Transverse colon (tissue), 4 donors: ENCODE results near the gene SMARCA2. TPM values are rescaled to one million over a fixed set of nuclear protein-coding genes. Genes with fewer than 3 reads are reported as not detected.

Experiments
- DNase-seq: peaks from one replicate; pipeline ENCODE4 v3.0.0-alpha.2; 2019
- H3K27ac ChIP-seq, 4 donors: fragments of 200-600 bp; sonication (generic); 2 replicates each; pipeline ENCODE4 v1.5.1; 2016 to 2018; ENCODE audit warnings: inconsistent platforms in 4 of 4
- H3K27me3 ChIP-seq: fragments of 200-600 bp; sonication (generic); 2 replicates; pipeline ENCODE4 v1.5.1; 2017; ENCODE audit warnings: inconsistent platforms
- H3K36me3 ChIP-seq, 4 donors: fragments of 200-600 bp; sonication (generic); 2 replicates each; pipeline ENCODE4 v1.5.1; 2017 to 2019; ENCODE audit warnings: inconsistent platforms in 4 of 4
- H3K4me1 ChIP-seq, 4 donors: fragments of 200-600 bp; sonication (generic); 2 replicates each; pipeline ENCODE4 v1.5.1; 2017 to 2020; ENCODE audit warnings: inconsistent platforms in 4 of 4
- H3K4me3 ChIP-seq, 4 donors: fragments of 200-600 bp; sonication (generic); 1 replicate in 1 of 4; 2 replicates in 3 of 4; pipeline versions ENCODE4 v1.5.1 to v1.6.1; 2017 to 2019; ENCODE audit warnings: inconsistent platforms in 4 of 4
- H3K9me3 ChIP-seq, 2 donors: fragments of 200-600 bp; sonication (generic); 2 replicates each; pipeline ENCODE4 v1.5.1; 2017 to 2019; ENCODE audit warnings: inconsistent platforms in 2 of 2
- CTCF ChIP-seq, 5 experiments: fragments of 200-600 bp in 3 of 5; fragments of 450-650 bp in 2 of 5; sonication (generic) in 3 of 5; IDR thresholded peaks; 1 replicate in 2 of 5; 2 replicates in 3 of 5; pipeline ENCODE4 v1.5.1; 2016 to 2017; ENCODE audit warnings: antibody characterized with exemption in 5 of 5, inconsistent platforms in 3 of 5, mild to moderate bottlenecking in 2 of 5, moderate library complexity in 1 of 5
- EP300 ChIP-seq: sonication (generic); formaldehyde crosslinking; IDR thresholded peaks from one replicate; pipeline ENCODE4 v1.6.1; 2017; ENCODE audit warnings: antibody characterized with exemption, low read depth
- POLR2A ChIP-seq: fragments of 450-650 bp; IDR thresholded peaks from one replicate; pipeline ENCODE4 v1.6.1; 2016; ENCODE audit warnings: antibody characterized with exemption, mild to moderate bottlenecking, moderate library complexity
- POLR2AphosphoS5 ChIP-seq, 3 donors: sonication (generic); formaldehyde crosslinking; IDR thresholded peaks; one replicate each; pipeline ENCODE4 v1.6.1; 2016; ENCODE audit warnings: antibody characterized with exemption in 3 of 3
- WGBS, 2 donors: methylation state at CpG; one replicate each; pipeline ENCODE4 v1.1.5; 2018; ENCODE audit warnings: low coverage in 1 of 2; 5-methylcytosine and 5-hydroxymethylcytosine counted together
- in situ Hi-C, 4 donors: fragments of 200-750 bp; cut with MboI; loops; one replicate each; pipeline versions ENCODE4 v1.15.0 to v1.15.1; 2017; ENCODE audit warnings: low sequenced_read_pairs in 3 of 4, low pct_ligation_motif_present in 1 of 4, low pct_unique_long_range_greater_than_20kb in 1 of 4
- intact Hi-C: fragments of 100-400 bp; cut with DNase I; formaldehyde crosslinking; loops from one replicate; pipeline ENCODE4 v1.15.1; 2023; ENCODE audit warnings: low total_unique reads
- total RNA-seq, 4 donors: library from RNA; depleted of rRNA; stranded (reverse); fragments of >200 nt; gene quantifications; one replicate each; pipeline ENCODE4 v1.1.0, GENCODE V29; 2016

The SMARCA2 gene
- total RNA-seq, 4 donors from 2014 or later = 74.8 to 110 (median 92.4) TPM

GRCh38 chr9:2096376-2096970, 81.3 kb downstream of the SMARCA2 start:
- in situ Hi-C loops = loop anchor here in 3 of 4 donors (25.0 kb wide), 2 partner anchors 159 to 384 kb away; no protein-coding TSS in a partner anchor

GRCh38 chr9:2106666-2107065, 91.5 kb downstream of the SMARCA2 start:
- peaks cover 0 to 48% (median 15%) of the 10 kb centered on the region in 4 donors for H3K36me3 ChIP-seq
- in situ Hi-C loops (no loop called here), intact Hi-C loops (no loop called here)
- WGBS, 2 donors = 87 to 88% methylated on average over 1 of the region's 1 CpG
- no peaks in the 10 kb centered on the region for H3K4me1 ChIP-seq
- H3K27me3 ChIP-seq = no peaks in the 10 kb centered on the region
- no peak for TF ChIP-seq POLR2A
- H3K27ac ChIP-seq = no peak overlapping the region
- H3K4me3 ChIP-seq = no peak overlapping the region
- no peak for DNase-seq
- no peaks in the 10 kb centered on the region for H3K9me3 ChIP-seq

More at GRCh38 chr9:2096376-2096970, 81.3 kb downstream of the SMARCA2 start:
- no peak overlapping the region for H3K27ac ChIP-seq
- TF ChIP-seq POLR2A (no peak), EP300 (no peak), CTCF (IDR thresholded peaks at IDR 0.05) (no peak), POLR2AphosphoS5 (IDR thresholded peaks at IDR 0.05) (no peak)
- H3K4me3 ChIP-seq = no peak overlapping the region
- DNase-seq = no peak
- no peaks in the 10 kb centered on the region for H3K27me3 ChIP-seq
- H3K4me1 ChIP-seq = no peaks in the 10 kb centered on the region
- intact Hi-C loops = no loop called here
- 97 to 100% methylated on average over 3 to 6 of the region's 6 CpGs for WGBS, 2 donors
- H3K9me3 ChIP-seq = no peaks in the 10 kb centered on the region
- H3K36me3 ChIP-seq = peaks cover 0 to 30% (median 13%) of the 10 kb centered on the region in 4 donors

GRCh38 chr9:2107906-2108451, 92.8 kb downstream of the SMARCA2 start:
- in situ Hi-C loops = no loop called here
- peaks cover 0 to 57% (median 19%) of the 10 kb centered on the region in 4 donors for H3K36me3 ChIP-seq

GRCh38 chr9:2109069-2109650, 94.0 kb downstream of the SMARCA2 start:
- Histone ChIP-seq H3K27me3 (no peaks in the 10 kb centered on the region), H3K27ac (no peak overlapping the region), H3K9me3 (no peaks in the 10 kb centered on the region), H3K4me1 (no peaks in the 10 kb centered on the region), H3K4me3 (no peak overlapping the region), H3K36me3 (peaks cover 0 to 63% (median 17%) of the 10 kb centered on the region in 4 donors)
- TF ChIP-seq POLR2A (no peak), POLR2AphosphoS5 (IDR thresholded peaks at IDR 0.05) (no peak), CTCF (IDR thresholded peaks at IDR 0.05) (no peak), EP300 (no peak)
- DNase-seq = no peak
- in situ Hi-C loops (no loop called here), intact Hi-C loops (no loop called here)
- WGBS, 2 donors = 67 to 80% methylated on average over 1 to 2 of the region's 2 CpGs

More at GRCh38 chr9:2107906-2108451, 92.8 kb downstream of the SMARCA2 start:
- DNase-seq = no peak
- Histone ChIP-seq H3K27ac (no peak overlapping the region), H3K9me3 (no peaks in the 10 kb centered on the region), H3K4me1 (no peaks in the 10 kb centered on the region), H3K4me3 (no peak overlapping the region), H3K27me3 (no peaks in the 10 kb centered on the region)
- intact Hi-C loops = no loop called here
- no peak for TF ChIP-seq EP300
- TF ChIP-seq POLR2AphosphoS5 (IDR thresholded peaks at IDR 0.05) = no peak
- TF ChIP-seq CTCF (IDR thresholded peaks at IDR 0.05) = no peak
- no peak for TF ChIP-seq POLR2A
- WGBS, 2 donors = 88 to 93% methylated on average over 5 of the region's 5 CpGs
